GM18526 (cell line): ENCODE results near the gene PHGDH.

ENCODE experiments used
- POLR2A ChIP-seq: IDR thresholded peaks from 3 replicates; pipeline ENCODE4 v1.6.1; 2011; ENCODE audit not compliant: insufficient read length; ENCODE audit errors: extremely low read depth

PHGDH gene

DNA sequence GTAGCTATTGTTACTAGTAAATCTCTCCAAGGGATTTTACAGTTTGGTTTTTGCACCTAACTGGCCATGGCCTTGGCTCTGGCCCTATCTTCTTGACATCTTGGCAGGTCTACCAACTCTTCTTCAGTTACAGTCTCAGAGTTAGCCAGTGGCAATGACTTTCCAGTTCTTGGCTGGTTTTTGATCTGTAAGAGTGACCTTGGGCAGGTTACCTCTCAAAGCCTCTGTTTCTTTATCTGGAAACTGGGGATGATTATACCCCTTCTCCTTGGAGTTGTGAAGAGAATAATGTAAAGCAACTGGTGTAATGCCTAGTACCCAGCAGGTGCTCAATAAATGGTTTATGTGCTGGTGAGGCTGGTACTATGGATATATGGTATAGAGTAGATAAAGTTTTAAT is 6.7 kb downstream of the PHGDH start:
- TF ChIP-seq POLR2A, result no peak

DNA sequence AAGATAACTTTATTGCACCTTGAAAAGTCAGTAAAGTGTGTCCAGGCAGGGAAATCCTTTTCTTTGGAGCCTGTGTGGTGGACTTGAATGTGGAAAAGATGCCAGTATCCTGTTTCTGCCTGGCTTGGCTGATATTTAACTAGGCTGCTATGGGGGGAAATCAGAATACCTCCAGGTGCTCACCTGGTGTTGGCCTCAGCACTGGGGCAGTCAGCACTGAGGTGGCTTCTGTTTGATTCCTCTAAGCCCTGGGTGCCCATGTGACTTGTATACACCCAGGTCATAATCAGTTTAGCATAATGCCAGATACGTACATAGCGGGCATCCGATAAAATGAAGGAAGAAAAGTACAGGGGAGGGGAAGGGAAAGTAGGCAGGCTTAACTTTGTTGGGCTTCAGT is 7.2 kb downstream of the PHGDH start:
- TF ChIP-seq POLR2A, result no peak

DNA sequence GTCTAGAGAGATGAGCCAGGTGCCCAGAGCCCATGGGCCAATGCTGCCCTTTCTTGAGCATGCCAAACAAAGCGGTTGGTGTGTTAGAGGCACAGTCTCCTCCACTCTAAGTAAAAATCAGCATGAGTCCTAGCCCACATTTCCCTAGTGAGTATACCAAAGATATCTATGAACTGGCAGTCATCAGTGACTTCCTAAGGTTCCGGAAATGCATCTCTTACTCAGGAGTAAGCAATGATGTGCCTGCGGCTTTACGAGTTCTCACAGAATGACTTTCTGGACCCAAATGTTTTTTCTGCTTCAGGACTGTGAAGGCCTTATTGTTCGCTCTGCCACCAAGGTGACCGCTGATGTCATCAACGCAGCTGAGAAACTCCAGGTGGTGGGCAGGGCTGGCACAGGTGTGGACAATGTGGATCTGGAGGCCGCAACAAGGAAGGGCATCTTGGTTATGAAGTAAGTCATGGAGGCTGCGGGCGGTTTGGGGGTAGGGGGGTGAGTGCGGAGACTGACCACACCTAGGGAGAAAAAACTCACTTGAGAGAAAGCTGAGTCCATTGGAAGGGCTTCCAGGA is 9.2 kb downstream of the PHGDH start:
- TF ChIP-seq POLR2A, result no peak

DNA sequence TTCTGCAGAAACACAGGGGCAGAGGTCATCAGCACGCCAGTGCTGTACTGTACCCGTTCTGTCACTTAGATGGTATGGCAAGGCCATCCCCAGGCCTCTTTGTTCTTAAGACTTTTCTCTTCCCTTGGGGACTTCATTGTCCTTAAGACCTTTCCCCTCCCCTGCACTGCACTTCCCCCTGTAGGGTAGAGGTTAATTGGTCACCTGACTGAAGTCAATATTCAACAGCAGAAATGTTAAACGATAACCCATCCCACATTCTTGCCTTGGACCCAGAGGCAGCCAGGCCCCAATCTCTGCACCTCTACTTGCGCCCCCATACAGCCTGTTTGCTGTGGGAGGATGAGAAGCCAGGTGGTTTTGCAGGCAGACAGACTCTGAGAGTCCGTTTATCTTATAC is 10.2 kb downstream of the PHGDH start:
- TF ChIP-seq POLR2A, result no peak

DNA sequence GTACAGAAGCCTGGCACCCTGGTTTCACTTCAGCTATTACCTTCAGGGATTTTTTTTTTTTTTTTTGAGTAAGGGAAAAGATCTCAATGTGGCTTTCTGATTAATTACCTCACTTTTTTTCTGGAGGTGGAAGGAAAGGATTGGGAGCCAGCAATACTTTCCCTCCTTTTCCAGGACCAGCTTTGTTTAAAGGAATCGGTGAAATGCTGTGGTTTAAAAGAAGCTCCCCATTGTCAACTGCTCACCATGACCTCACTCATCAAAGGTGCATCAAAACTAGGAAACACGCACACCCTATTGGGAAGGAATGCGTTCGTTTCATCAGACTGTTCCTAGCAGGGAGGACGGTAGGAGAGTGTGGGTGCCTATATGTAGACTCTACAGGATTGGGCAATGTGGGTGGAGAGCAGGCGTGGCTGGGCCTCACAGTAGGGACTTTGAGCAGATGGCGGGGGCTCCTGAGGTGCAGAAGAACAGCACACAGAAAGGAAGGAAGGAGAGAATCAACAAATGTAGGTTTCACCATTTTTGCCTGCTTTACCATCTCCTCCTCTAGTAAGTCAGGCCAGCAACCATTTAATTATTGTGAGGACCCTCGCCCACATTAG is 13.0 kb downstream of the PHGDH start:
- no peak for TF ChIP-seq POLR2A

DNA sequence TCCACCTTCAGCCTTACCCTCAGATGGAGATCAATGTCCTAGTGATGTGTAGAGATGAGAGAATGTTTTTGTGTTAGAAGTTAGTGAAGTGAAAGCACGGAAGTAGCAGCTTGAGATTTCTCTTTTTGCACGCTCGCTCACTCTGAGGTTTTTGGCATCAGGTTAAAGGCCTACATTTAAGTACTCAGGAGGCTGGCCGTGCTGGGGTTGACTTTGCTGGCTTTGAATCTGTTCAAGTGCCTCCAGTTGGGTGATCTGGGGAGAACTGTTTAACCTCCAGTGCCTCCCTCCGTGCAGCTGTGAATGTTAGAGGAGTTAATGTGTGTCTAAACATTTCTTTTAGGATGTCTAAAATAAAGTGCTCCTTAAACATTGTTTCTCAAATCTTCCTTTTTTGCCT is 13.9 kb downstream of the PHGDH start:
- TF ChIP-seq POLR2A, result no peak

DNA sequence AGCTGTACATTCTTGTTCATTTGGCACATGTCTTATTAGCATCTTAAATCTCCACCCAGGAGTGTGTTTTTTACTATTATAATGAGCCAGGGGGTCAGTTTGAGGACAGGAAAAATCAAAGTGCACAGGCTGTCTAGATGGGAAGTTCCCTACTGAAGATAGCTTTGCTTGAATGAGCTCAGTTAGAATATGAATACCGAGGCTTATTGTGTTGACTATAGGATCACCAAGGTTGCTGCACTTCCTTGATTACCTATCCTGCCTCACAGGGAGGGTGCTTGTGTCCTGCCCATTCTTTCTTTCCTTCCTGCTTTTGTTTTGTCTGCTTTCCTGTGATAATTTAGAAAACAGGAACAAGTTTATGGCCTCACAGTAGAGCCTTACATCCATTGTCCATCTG is 16.3 kb downstream of the PHGDH start:
- no peak for TF ChIP-seq POLR2A

DNA sequence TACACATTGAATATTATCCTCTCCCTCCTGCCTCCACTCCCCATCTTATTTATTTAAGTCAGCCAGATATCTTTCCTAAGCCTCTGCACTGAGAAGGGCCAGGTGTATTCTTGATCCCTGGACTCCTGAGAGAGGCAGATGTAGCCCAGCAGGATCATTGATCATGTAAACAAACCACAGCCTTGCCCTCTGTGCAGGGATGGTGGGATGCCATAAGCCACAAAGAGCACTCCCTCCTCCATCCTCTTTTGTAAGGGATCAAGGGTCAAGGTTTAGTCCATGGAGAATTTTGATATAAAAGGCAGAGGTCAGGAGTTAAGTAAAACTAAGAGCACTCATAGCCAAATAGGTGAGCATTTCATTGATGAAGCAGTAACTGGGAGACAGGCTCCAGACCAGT is 17.3 kb downstream of the PHGDH start:
- TF ChIP-seq POLR2A, result no peak

DNA sequence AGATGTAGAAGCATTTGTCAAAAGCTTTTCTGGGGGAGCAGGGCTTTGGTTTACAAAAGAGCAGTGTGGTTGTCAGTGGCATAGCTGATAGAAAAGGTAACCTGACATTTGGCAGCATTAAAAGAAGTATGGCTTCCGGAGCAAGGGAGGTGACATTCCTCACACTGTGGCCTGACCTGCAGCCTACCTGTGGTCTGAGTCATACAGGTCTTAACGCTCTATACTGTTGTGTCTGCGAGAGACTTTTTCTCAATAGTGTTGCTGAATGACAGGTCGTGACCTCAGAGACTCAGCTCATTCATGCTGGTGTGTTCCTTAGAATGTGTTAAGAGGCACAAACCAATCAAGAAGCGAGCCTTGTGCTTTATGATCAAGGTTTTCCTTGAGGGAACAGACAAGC is 19.3 kb downstream of the PHGDH start:
- no peak for TF ChIP-seq POLR2A

DNA sequence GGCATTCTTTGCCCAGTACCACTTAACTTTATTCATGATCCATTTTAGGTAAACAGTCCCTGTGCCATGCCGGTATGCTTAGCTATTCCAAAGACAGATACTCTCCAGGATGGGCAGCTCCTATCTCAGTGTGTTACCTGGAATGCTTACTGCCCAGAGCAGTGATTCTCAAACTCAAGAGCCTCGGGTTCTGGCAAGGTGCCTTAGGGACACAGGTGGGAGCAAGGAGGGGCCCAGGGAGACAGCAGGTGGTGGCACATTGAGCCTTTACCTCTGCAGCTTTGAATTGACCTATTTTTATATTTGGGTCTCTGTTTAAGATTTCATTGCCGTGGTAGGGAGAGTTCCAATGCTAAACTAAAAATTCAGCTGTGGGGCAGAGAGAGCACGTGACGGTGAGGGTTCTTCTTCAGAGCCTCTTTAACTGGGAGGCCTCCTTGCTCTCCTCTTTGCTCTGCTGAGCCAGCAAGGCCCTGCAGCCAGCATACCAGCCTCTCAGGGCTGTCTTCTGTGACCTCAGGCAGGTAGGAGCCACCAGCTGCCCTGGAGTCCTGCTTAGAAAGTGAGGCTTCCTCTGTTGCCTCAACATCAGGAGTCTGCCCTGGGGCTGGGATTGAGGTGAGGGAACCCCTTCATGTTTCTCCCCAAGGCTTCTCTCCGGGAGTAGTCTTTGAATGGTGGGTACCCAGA is 20.2 kb downstream of the PHGDH start:
- no peak for TF ChIP-seq POLR2A

DNA sequence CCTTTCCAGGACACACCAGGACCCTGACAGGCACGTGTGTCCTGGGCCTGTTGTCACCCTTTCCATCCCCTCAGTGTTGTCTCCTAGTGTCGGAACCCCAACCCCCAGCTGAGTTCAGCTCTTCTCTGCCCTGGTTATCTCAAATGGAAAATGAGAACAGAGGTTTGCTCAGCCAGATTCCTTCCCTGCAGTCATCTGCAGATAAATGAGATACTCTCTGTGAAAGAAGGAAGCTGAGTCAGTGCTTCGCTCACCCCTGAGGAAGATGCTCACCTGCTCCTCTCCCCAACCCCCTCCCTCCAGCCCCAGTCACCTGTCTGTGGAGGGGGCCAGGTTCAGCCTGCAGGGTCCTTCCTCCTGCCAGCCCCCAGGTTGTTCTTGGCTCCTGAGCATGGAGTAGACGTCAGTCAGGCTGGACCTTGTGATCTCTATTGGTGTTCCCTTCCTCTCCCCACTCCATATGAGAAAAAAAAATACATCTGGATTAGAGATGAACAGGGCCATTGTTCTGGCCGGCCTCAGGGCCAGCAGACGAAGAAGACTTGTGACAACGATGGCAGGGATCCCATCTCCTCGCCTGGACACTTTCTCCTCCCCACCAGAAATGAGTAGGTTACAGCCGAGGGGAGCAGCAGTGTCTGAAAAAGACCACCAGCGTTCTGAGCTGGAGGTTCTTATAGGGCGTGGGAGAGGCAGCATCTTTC is 20.9 kb downstream of the PHGDH start:
- no peak for TF ChIP-seq POLR2A

DNA sequence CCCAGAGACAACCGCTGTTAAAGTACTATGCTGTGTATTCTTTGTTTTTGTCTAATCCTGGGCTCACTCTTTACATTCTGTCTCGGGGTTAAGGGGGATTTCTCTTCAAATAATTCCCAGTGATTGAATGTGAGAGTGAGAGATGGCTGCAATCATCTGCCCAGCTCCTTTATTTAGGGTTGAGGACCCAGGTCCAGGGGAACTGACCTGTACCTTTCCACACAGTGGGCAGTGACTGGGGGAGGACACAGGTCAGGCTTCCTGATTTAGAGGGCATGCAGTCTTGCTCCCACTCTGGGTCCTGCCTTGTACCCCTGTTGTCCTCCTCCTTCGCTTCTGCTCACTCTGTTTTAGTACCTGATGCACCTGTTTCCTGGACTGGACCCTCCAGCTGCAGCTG is 22.0 kb downstream of the PHGDH start:
- no peak for TF ChIP-seq POLR2A

DNA sequence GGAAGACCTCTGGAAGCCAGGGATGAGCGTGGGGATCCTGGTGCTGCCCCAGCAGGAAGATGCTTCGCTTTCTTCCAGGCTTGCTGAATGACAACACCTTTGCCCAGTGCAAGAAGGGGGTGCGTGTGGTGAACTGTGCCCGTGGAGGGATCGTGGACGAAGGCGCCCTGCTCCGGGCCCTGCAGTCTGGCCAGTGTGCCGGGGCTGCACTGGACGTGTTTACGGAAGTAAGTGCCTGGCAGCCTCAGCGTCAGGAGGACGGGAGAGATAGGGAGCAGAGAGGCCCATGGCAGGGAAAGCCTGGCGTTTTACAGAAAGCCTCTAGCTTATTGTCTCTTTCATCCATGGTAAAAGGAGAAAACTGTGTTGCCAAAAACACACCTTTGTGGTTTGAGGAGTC is 23.5 kb downstream of the PHGDH start:
- TF ChIP-seq POLR2A, result no peak

DNA sequence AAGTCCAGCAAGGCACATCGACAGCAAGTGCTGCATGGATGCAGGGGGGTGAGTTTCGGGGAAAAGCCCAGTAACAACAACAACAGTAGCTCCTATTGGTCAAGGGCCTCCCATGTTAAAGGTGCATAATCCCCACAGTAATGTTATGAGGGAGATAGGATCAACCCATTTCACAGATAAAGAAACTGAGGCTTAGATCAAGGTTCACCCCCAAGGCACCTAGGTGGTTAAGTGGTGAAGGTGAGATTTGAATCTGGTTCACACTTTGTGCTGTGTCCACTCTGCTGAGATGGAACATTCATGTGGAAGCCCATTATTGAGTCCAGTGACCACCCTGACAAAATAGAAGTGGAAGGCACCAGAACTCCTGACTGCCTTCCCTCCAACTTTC is 24.9 kb downstream of the PHGDH start:
- TF ChIP-seq POLR2A, result no peak

DNA sequence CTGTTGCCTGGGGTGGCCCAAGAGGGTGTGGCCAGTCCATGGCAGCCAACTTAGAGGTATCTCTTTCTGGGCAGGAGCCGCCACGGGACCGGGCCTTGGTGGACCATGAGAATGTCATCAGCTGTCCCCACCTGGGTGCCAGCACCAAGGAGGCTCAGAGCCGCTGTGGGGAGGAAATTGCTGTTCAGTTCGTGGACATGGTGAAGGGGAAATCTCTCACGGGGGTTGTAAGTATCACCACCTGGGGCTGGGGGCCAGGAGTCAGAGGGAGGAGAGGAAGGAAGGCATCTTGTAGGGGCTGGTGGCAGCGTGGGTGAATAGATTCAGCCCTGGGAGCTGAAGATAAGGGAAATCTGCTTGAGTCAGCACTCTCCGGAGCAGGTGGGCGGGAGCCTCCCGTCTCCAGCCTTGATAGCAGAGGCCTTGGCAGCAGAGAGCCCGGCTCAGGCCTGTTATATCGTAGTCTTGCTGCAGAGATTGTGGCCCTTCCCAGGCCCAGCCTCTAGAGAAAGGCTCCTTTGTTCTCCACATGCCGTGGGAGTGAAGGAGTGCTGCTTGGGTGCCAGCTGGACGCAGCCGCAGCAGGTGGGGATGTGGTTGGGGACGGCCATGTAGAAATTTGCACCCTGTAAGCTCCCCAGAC is 25.4 kb downstream of the PHGDH start:
- no peak for TF ChIP-seq POLR2A
